Muscle of back (tissue), 11 donors: ENCODE results near the gene SH2B3. TPM values are rescaled to one million over a fixed set of nuclear protein-coding genes. Genes with fewer than 3 reads are reported as not detected.

Experiments
- DNase-seq, 3 donors: peaks; one replicate each; pipeline versions ENCODE4 v3.0.0 to v3.0.0-alpha.2; 2013
- polyA plus RNA-seq, 10 donors: library from polyadenylated mRNA; unstranded; fragments of 120-200 nt; gene quantifications; one replicate each; pipeline ENCODE4 v1.2.1, GENCODE V29; 2013; ENCODE audit not compliant: insufficient read length in 10 of 10

The SH2B3 gene
- polyA plus RNA-seq, 10 donors = 11.6 to 19.2 (median 15.3) TPM

DNA sequence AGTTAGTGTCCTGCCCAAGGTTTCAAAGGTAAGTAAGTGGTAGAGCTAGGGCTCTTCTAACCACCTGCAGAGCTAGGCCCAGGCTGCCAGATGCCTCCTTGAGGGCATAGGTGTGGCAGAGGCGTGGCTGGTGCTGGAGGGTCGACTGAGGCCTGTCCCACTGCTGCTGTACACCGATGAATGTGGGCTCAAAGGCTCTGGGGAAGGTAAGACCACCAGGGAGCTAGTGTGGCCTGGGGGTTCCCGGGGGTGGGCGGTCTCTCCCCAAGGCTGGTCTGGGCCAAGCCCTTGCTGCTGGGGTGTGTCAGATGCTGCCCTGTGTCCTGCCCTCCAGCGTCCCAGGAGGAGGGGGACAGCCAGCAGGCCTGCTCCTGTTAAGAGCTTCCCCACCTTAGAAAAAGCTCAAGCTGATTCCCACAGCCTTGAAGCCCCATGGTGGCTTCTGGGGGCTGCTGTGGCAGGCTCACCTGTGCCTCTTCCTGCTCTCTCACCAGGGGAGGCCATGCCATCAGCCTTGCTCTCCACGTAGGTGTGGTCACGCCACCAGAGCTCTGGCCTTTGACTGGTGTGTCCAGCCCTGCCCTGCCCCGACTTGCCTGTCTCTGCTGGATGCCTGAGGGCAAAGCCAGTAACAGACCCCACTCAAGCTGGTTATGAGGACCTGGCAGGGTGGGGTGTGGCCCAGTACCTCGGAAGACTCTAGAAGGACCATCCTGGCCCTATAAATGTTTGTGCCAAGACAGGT, 36.8 kb downstream of the SH2B3 start:
- no peak for DNase-seq

- no peak for DNase-seq
Observed at GRCh38 chr12:111443086-111443485, 37.4 kb downstream of the SH2B3 start.

DNA sequence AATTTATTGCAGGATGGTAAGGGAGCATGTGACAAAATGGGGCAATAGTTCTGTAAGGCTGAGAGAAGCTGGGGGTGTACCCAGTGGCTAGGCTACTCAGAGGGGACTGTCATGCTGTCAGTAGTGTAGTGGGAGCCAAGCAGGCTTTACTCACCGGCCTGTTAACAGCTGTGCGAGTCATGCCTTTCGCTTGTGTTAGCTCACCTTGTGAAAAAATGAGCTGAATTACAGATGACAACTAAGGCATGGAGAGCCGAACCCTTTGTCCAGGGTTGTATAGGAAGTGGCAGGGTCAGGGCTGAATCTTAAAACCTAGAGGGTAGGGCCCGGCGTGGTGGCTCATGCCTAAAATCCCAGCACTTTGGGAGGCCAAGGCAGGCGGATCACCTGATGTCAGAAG, 37.9 kb downstream of the SH2B3 start:
- DNase-seq = no peak

DNA sequence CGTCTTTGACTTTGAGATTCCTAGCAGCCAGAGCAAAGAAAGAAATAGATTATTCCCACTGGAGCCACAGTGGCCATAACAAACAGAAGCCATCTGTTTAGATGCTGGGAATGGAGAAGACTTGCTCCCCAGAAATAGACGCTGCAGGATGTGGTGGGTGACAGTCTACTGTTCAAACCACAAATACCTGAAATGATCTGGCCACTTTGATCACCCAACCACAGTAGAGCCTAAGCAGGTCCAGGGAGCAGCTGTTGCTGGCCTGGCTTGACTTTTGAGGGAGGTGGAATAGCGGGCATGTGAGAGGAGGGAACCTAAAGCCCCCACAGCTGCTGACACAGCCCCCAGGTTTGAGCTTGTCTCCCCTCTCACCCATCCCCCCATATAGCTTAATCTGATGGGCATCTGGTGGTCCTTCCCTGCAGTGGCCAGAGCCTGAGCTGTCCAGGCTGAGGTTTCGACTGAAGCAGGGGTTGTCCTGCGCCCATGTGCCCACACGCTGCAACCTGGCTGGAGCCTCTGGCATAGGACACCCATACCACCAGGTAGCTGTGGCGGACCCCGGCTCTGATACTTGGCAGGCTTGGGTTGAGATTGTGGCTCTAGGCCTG, 38.7 kb downstream of the SH2B3 start:
- DNase-seq = no peak

GRCh38 chr12:111444925-111445725, 39.4 kb downstream of the SH2B3 start:
- peak in 2 of 3 donors; percentile 62 to 81 for DNase-seq

DNA sequence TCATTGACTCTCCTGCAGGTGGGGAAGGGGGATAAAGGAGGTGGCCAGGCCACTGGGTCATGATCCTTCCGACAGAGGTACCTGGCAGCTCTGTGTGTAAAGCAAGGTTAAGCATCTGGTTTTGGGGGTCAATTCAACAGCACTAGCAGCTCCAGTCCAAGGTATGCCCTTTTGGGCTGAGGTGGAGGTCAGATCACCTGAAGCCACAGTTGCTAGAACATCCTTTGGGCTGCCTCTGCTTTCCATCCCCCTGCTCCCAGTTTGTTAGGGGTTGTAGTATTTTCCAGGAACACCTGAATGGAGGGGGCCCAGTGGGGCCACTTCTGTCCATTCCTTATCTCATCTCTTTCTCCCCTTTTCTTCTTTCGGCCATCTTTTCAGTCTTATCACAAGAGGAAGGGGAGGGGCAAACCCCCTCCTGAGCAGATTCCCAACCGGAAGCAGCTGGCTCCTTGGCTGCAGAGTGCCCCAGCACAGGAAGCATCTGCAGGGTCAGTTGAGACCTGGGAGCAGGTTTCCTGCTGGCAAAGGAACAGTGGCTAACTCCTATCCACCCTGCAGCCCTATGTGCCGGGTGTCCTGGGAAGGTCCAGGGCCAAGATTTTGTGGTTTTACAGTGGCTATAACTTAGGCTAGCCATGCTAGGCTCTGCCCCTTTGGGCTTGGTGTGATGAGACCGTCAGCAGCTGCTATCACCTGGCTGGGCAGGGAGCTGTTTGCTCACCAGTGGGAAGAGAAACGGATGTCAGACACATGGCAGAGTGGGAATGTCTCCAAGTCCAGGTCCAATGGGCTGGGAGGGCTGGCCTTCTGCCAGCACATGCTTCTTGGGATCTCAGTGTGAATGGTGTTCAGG, 40.2 kb downstream of the SH2B3 start:
- peak in 1 of 3 donors; percentile 57 for DNase-seq

DNA sequence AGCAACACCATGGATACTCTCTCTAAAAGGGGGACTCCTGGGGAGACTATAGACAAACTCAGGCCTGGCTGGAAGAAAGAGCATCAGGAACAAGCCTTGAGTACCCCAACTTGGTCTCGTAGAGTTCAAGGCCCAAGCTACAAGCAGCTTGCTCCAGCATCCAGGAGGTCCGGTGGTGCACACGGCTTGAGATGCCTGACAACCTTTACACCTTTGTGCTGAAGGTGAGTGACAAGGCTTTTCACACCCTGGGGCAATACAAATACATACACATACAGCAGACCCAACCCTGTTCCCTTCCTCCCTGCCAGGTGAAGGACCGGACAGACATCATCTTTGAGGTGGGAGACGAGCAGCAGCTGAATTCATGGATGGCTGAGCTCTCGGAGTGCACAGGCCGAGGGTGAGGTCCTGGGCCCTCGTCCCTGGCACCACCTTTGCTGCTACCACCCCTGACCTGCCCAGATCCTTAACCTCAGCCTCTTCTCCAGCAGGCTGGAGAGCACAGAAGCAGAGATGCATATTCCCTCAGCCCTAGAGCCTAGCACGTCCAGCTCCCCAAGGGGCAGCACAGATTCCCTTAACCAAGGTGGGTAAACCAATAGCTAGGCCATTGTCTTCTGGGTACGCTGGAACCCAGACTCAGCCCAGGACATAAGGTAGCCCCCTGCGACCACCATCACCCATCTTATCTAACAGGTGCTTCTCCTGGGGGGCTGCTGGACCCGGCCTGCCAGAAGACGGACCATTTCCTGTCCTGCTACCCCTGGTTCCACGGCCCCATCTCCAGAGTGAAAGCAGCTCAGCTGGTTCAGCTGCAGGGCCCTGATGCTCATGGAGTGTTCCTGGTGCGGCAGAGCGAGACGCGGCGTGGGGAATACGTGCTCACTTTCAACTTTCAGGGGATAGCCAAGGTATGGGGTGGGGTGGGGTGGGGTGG, 41.2 kb downstream of the SH2B3 start:
- no peak for DNase-seq

- no peak for DNase-seq
Observed at GRCh38 chr12:111447571-111448265, 42.0 kb downstream of the SH2B3 start.

DNA sequence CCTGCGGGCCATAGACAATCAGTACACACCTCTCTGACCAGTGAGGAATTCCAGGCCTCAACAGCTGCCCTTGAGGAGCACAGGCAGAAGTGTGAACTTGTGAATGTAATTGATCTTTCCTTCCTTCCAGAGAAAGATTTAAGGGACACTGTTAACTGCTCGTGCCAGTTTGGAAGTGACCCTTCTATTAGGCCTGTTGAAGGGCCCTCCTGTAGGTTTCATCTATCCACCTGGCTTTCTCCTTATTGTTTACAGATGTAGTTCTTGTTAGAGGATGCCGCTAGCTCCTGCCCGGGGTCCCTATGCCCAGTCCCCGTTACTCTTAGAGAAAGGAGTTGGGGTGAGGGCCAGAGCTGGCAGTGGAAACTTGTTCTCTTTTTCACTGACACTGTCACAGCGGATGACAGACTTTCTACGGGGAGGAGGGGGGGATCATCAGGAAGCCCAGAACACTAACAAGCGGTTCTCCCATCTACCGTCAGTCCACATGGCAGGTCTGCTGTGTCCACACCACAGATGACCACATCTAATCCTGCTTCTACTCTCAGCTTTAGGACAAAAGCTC, 42.6 kb downstream of the SH2B3 start:
- no peak for DNase-seq

- no peak for DNase-seq
Observed at GRCh38 chr12:111448846-111449790, 43.4 kb downstream of the SH2B3 start.

GRCh38 chr12:111450676-111451075, 45.0 kb downstream of the SH2B3 start:
- DNase-seq = no peak

- no peak for DNase-seq
Observed at GRCh38 chr12:111451232-111451631, 45.5 kb downstream of the SH2B3 start.

DNA sequence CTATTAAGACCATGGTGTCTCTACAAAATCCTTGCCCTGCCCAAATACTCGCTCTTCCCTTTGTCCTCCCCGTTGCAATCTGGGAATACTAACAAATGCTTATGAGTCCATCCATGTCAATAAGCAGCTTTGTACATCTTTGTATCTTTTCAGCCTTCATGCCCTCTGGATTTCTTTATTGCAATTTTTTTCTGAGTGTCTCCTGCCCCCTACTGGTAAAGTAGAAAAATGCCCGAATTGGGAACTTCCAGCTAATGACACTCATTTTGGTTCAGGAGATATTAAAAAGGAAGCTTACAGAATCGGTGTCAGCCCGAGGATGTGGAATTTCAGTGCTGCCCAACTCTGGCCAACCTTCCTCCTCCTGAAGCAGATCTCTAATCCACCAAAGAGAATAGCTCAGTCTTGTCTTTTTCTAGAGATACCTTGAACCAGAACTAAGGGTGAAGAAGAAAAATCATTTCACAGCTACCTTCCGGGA, 46.0 kb downstream of the SH2B3 start:
- DNase-seq = peak in 2 of 3 donors; percentile 45 to 60

GRCh38 chr12:111453071-111453989, 47.6 kb downstream of the SH2B3 start:
- no peak for DNase-seq

DNA sequence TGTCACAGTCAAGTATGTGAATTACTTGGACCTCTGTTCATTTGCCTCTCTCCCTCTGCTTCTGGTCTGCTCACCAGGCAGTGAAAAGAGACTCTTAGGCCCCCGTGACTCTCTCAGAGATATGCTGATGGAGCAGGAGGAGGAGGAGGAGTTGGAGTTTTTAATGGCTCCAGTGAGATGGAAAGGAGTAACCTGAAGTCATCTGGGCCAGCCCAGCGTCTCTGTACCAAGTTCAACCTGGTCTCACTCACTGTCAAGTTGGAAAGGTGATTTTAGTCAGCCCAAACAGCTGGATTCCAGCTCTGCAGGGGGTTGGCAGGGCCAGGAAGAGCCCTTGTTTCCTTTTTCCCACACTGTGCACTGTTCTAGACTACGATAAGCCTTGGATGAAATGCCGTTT, 48.6 kb downstream of the SH2B3 start:
- DNase-seq = no peak

GRCh38 chr12:111454716-111455447, 49.2 kb downstream of the SH2B3 start:
- DNase-seq = no peak
